OCI-LY3 (cell line): ENCODE data around the gene PLA2G15.

Experiments
- H2AFZ ChIP-seq: fragments of 200-600, 300-600 bp; shearing (Covaris generic); 2 replicates; pipeline ENCODE4 v1.6.0; 2014; ENCODE audit warnings: antibody characterized with exemption, low read depth, low read length
- H3K27ac ChIP-seq: fragments of 200-600, 300-600 bp; sonication (generic); 2 replicates; pipeline ENCODE4 v1.5.1; 2014; ENCODE audit warnings: mild to moderate bottlenecking, low read length, moderate library complexity, mixed read lengths
- H3K27me3 ChIP-seq: fragments of 200-600, 300-600 bp; sonication (generic); 2 replicates; pipeline ENCODE4 v1.6.1; 2014; ENCODE audit warnings: low read depth, low read length, mixed read lengths
- H3K36me3 ChIP-seq: fragments of 200-600, 300-600 bp; sonication (generic); replicated peaks from 2 replicates; pipeline ENCODE3; 2014; ENCODE audit warnings: low read depth, low read length, mixed read lengths
- H3K4me1 ChIP-seq: fragments of 300-600, 200-600 bp; sonication (generic); 2 replicates; pipeline ENCODE4 v1.6.1; 2014; ENCODE audit warnings: low read length, mixed read lengths
- H3K4me2 ChIP-seq: fragments of 200-600, 300-600 bp; sonication (generic); 2 replicates; pipeline ENCODE4 v1.6.1; 2014; ENCODE audit warnings: low read length, mixed read lengths
- H3K4me3 ChIP-seq: fragments of 300-600, 200-600 bp; sonication (generic); 2 replicates; pipeline ENCODE4 v1.5.1; 2014; ENCODE audit warnings: antibody characterized with exemption, mild to moderate bottlenecking, low read length, moderate library complexity
- H3K79me2 ChIP-seq: fragments of 300-600, 200-600 bp; shearing (Covaris generic); 2 replicates; pipeline ENCODE4 v1.6.1; 2014; ENCODE audit warnings: mild to moderate bottlenecking, low read length, mixed read lengths
- H3K9ac ChIP-seq: fragments of 300-600, 200-600 bp; shearing (Covaris generic); 2 replicates; pipeline ENCODE4 v1.6.0; 2014; ENCODE audit warnings: mild to moderate bottlenecking, low read length, moderate library complexity
- H3K9me3 ChIP-seq: fragments of 200-600, 300-600 bp; shearing (Covaris generic); 2 replicates; pipeline ENCODE4 v1.6.1; 2014; ENCODE audit warnings: low read length, mixed read lengths; ENCODE audit not compliant: insufficient read depth
- H4K20me1 ChIP-seq: fragments of 200-600, 300-600 bp; sonication (generic); 2 replicates; pipeline ENCODE4 v1.6.1; 2016; ENCODE audit warnings: low read length, mixed read lengths; ENCODE audit not compliant: insufficient read depth
- EZH2phosphoT487 ChIP-seq: fragments of 200-600 bp; shearing (Covaris generic); IDR thresholded peaks from 2 replicates; pipeline ENCODE4 v1.6.1; 2018; ENCODE audit warnings: antibody characterized with exemption, mixed run types, low read depth
- TF ChIP-seq, protein P1 (sequence below): fragments of 200-600, 300-600 bp; sonication (generic); IDR thresholded peaks from 2 replicates; pipeline ENCODE4 v1.5.1; 2014; ENCODE audit warnings: antibody characterized with exemption, low read length, low read depth

The PLA2G15 gene

DNA sequence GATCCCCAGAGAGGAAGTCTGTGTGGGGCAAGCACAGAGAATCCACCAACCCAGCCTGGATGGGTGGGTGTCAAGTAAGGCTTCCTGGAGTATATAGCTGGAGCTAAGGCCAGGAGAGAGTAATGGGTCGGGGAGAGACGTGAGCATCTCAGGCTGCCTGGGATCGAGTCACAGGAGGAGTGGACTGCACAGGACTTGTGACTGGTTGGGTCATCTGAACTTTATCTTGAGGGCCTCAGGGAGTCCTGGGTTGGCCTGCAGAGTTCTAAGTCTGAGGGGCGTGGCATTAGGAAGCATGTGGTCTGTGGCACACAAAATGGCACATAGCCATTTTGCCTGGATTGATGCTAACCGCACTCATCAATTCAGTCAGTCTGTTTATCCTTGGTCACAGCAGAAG lies 1.5 kb downstream of the PLA2G15 start:
- H3K36me3 ChIP-seq = no peaks in the 10 kb centered on the region
- H4K20me1 ChIP-seq = no peaks in the 10 kb centered on the region
- TF ChIP-seq, protein P1, sequence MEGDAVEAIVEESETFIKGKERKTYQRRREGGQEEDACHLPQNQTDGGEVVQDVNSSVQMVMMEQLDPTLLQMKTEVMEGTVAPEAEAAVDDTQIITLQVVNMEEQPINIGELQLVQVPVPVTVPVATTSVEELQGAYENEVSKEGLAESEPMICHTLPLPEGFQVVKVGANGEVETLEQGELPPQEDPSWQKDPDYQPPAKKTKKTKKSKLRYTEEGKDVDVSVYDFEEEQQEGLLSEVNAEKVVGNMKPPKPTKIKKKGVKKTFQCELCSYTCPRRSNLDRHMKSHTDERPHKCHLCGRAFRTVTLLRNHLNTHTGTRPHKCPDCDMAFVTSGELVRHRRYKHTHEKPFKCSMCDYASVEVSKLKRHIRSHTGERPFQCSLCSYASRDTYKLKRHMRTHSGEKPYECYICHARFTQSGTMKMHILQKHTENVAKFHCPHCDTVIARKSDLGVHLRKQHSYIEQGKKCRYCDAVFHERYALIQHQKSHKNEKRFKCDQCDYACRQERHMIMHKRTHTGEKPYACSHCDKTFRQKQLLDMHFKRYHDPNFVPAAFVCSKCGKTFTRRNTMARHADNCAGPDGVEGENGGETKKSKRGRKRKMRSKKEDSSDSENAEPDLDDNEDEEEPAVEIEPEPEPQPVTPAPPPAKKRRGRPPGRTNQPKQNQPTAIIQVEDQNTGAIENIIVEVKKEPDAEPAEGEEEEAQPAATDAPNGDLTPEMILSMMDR = no peak
- TF ChIP-seq EZH2phosphoT487 = no peak
- no peak overlapping the region for H3K4me2 ChIP-seq
- H3K27ac ChIP-seq = no peak overlapping the region
- no peak overlapping the region for H3K9ac ChIP-seq
- no peaks in the 10 kb centered on the region for H3K27me3 ChIP-seq
- H2AFZ ChIP-seq = no peak overlapping the region
- no peaks in the 10 kb centered on the region for H3K9me3 ChIP-seq
- no peaks in the 10 kb centered on the region for H3K79me2 ChIP-seq
- no peak overlapping the region for H3K4me3 ChIP-seq
- peaks cover 12% of the 10 kb centered on the region; the same call in 1 of the 2 replicates for H3K4me1 ChIP-seq

DNA sequence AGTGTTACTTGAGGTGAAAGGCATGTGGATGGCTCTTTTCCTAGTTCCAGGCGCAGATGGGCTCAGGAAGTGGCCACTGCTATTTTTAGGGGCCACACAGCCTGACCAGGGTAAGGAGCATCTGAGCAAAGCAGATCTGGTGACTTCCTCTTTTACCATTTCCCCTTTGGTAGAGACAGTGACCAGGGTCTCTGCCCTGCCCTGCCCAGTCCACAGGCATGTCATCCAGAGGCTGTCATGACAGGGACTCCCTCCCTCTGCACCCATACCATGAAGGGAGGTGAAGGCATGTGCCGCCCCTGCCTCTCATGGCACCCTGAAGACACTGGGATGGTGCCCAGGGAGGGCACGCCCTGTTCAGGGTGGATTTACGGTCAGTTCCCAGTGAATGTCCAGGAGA lies 2.2 kb downstream of the PLA2G15 start:
- H3K79me2 ChIP-seq = no peaks in the 10 kb centered on the region
- TF ChIP-seq, protein P1 = no peak
- TF ChIP-seq EZH2phosphoT487 = no peak

DNA sequence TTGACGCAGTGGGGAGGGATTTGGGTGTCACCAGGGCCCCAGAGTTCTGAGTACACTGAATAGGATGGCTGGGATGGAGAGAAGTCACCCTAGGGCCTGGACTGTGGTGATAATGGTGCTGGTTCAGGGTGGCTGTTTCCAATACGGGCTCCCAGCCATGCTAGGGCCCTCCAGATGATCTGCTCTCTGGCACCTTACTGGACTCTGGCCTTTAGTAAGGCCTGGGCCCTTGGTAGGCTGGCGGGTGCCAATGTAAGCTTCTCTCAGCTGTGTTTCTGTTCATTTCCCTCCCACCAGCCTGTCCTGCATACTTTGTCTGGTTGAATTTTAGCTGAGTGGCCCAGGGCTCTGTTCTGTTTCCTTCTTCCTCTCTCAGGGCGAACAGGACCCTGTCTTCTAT lies 2.8 kb downstream of the PLA2G15 start:
- Histone ChIP-seq H3K4me1 (peaks cover 12% of the 10 kb centered on the region; the same call in 1 of the 2 replicates), H3K27ac (no peak overlapping the region), H4K20me1 (no peaks in the 10 kb centered on the region), H3K27me3 (no peaks in the 10 kb centered on the region), H2AFZ (no peak overlapping the region), H3K9me3 (no peaks in the 10 kb centered on the region), H3K9ac (no peak overlapping the region), H3K4me2 (no peak overlapping the region), H3K79me2 (no peaks in the 10 kb centered on the region), H3K36me3 (no peaks in the 10 kb centered on the region), H3K4me3 (no peak overlapping the region)
- TF ChIP-seq EZH2phosphoT487 = no peak
- TF ChIP-seq, protein P1 = no peak

More for the DNA sequence above, 2.2 kb downstream of the PLA2G15 start:
- no peaks in the 10 kb centered on the region for H3K27me3 ChIP-seq
- peaks cover 12% of the 10 kb centered on the region; the same call in 1 of the 2 replicates for H3K4me1 ChIP-seq
- no peak overlapping the region for H3K9ac ChIP-seq
- no peak overlapping the region for H2AFZ ChIP-seq
- H3K9me3 ChIP-seq = no peaks in the 10 kb centered on the region
- no peak overlapping the region for H3K4me2 ChIP-seq
- H4K20me1 ChIP-seq = no peaks in the 10 kb centered on the region
- H3K4me3 ChIP-seq = no peak overlapping the region
- H3K36me3 ChIP-seq = no peaks in the 10 kb centered on the region
- H3K27ac ChIP-seq = no peak overlapping the region

DNA sequence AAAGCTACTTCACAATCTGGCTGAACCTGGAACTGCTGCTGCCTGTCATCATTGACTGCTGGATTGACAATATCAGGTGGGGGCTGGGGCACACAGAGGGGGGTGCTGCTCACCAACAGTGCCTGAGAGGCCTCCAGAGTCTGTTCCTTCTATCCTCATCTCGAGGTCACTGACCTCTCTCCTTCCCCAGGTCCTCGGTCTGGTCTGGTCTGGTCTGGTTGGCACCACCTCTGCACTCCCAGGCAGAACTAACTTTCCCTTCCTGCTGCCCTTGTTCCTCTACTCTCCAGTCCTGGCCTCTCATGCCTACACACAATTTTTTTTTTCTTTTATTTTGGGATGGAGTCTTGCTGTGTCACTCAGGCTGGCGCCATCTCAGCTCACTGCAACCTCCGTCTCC lies 4.2 kb downstream of the PLA2G15 start:
- Histone ChIP-seq H3K9me3 (no peaks in the 10 kb centered on the region), H3K4me2 (no peak overlapping the region), H3K36me3 (no peaks in the 10 kb centered on the region), H3K4me1 (peaks cover 10% of the 10 kb centered on the region; the same call in 1 of the 2 replicates), H2AFZ (no peak overlapping the region), H3K79me2 (no peaks in the 10 kb centered on the region), H4K20me1 (no peaks in the 10 kb centered on the region), H3K27ac (no peak overlapping the region), H3K9ac (no peak overlapping the region), H3K4me3 (no peak overlapping the region), H3K27me3 (no peaks in the 10 kb centered on the region)
- no peak for TF ChIP-seq EZH2phosphoT487
- TF ChIP-seq, protein P1 = no peak
